ENCODE measurements around the gene DDRGK1. TPM values are rescaled to one million over a fixed set of nuclear protein-coding genes. Genes with fewer than 3 reads are reported as not detected.

DDRGK1 gene
- total RNA-seq, 1 experiment from 2014 or later = 65.5 TPM

GRCh38 chr20:3193806-3194616 is 10.5 kb downstream of the DDRGK1 start:
- no peak for DNase-seq (ENCODE audit: low read depth, low spot score)
- ATAC-seq = no peak
- no peaks in the 10 kb centered on the region for H3K9me3 ChIP-seq (ENCODE audit: control insufficient read depth, insufficient read depth, low read depth, low read length)
- no peak overlapping the region for H3K4me3 ChIP-seq (ENCODE audit: low read depth in 2 of 2, low read length in 2 of 2)
- TF ChIP-seq POLR2AphosphoS5 (IDR thresholded peaks at IDR 0.05; ENCODE audit: low read depth, low read length) = no peak
- TF ChIP-seq, protein P1, sequence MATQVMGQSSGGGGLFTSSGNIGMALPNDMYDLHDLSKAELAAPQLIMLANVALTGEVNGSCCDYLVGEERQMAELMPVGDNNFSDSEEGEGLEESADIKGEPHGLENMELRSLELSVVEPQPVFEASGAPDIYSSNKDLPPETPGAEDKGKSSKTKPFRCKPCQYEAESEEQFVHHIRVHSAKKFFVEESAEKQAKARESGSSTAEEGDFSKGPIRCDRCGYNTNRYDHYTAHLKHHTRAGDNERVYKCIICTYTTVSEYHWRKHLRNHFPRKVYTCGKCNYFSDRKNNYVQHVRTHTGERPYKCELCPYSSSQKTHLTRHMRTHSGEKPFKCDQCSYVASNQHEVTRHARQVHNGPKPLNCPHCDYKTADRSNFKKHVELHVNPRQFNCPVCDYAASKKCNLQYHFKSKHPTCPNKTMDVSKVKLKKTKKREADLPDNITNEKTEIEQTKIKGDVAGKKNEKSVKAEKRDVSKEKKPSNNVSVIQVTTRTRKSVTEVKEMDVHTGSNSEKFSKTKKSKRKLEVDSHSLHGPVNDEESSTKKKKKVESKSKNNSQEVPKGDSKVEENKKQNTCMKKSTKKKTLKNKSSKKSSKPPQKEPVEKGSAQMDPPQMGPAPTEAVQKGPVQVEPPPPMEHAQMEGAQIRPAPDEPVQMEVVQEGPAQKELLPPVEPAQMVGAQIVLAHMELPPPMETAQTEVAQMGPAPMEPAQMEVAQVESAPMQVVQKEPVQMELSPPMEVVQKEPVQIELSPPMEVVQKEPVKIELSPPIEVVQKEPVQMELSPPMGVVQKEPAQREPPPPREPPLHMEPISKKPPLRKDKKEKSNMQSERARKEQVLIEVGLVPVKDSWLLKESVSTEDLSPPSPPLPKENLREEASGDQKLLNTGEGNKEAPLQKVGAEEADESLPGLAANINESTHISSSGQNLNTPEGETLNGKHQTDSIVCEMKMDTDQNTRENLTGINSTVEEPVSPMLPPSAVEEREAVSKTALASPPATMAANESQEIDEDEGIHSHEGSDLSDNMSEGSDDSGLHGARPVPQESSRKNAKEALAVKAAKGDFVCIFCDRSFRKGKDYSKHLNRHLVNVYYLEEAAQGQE (IDR thresholded peaks at IDR 0.05; ENCODE audit: insufficient read depth in 1 of 2, low read depth in 2 of 2, low read length in 1 of 2) = no peak
- TF ChIP-seq CTCF (IDR thresholded peaks at IDR 0.05) = no peak
- TF ChIP-seq SIN3A (IDR thresholded peaks at IDR 0.05; ENCODE audit: borderline replicate concordance, insufficient read depth, low read depth, low read length) = no peak
- no peak for TF ChIP-seq TCF7L2 (IDR thresholded peaks at IDR 0.05; ENCODE audit: low read depth, low read length)
- H3K27ac ChIP-seq (ENCODE audit: low read length) = no peak overlapping the region
- intact Hi-C loops (cut with micrococcal nuclease; ENCODE audit: unreplicated experiment) = no loop called here
- CTCF ChIA-PET = no interaction called here
- H3K27me3 ChIP-seq (ENCODE audit: control insufficient read depth, insufficient read depth, low read length) = no peaks in the 10 kb centered on the region
- peaks cover 2% of the 10 kb centered on the region; the same call in 1 of the 2 replicates for H3K36me3 ChIP-seq (ENCODE audit: control insufficient read depth, insufficient read depth, low read length)
- H3K4me1 ChIP-seq (ENCODE audit: control insufficient read depth, insufficient read depth, low read length) = no peaks in the 10 kb centered on the region
- in situ Hi-C loops (cut with HindIII; ENCODE audit: low pct_unique_long_range_greater_than_20kb, low sequenced_read_pairs) = no loop called here
- POLR2A ChIA-PET = no interaction called here
- no TSS peak for BruUV-seq (replicated peaks)

GRCh38 chr20:3192226-3193015 is 12.1 kb downstream of the DDRGK1 start:
- BruUV-seq (replicated peaks) = no TSS peak
- ChIA-PET POLR2A (no interaction called here), CTCF (no interaction called here)
- intact Hi-C loops (cut with micrococcal nuclease; ENCODE audit: unreplicated experiment) (no loop called here), in situ Hi-C loops (cut with HindIII; ENCODE audit: low pct_unique_long_range_greater_than_20kb, low sequenced_read_pairs) (no loop called here)
- ATAC-seq = no peak
- TF ChIP-seq, protein P1 (IDR thresholded peaks at IDR 0.05; ENCODE audit: insufficient read depth in 1 of 2, low read depth in 2 of 2, low read length in 1 of 2) = no peak
- TF ChIP-seq TCF7L2 (IDR thresholded peaks at IDR 0.05; ENCODE audit: low read depth, low read length) = no peak
- no peak for DNase-seq (ENCODE audit: low read depth, low spot score)
- Histone ChIP-seq H3K9me3 (ENCODE audit: control insufficient read depth, insufficient read depth, low read depth, low read length) (no peaks in the 10 kb centered on the region), H3K4me1 (ENCODE audit: control insufficient read depth, insufficient read depth, low read length) (no peaks in the 10 kb centered on the region), H3K27me3 (ENCODE audit: control insufficient read depth, insufficient read depth, low read length) (no peaks in the 10 kb centered on the region), H3K36me3 (ENCODE audit: control insufficient read depth, insufficient read depth, low read length) (0 out of 2 replicates have a peak, but pooled peaks cover 2% of the 10 kb centered on the region), H3K27ac (ENCODE audit: low read length) (no peak overlapping the region), H3K4me3 (ENCODE audit: low read depth in 2 of 2, low read length in 2 of 2) (no peak overlapping the region)
